ENCODE data around the gene SPTBN1. TPM values are rescaled to one million over a fixed set of nuclear protein-coding genes. Genes with fewer than 3 reads are reported as not detected.
"Not testable (repeated sequence)": the region's sequence is repeated elsewhere in the genome, so short reads cannot be mapped to it uniquely, and the experiment has no call there.

Gene SPTBN1
- total RNA-seq, 1 donor from 2014 or later = 108 TPM

- ATAC-seq (no peak), DNase-seq (ENCODE audit: low spot score) (no peak)
Observed at GRCh38 chr2:54499661-54500060, 43.5 kb downstream of the SPTBN1 start.

GRCh38 chr2:54500404-54501205 is 44.5 kb downstream of the SPTBN1 start:
- DNase-seq (ENCODE audit: low spot score) (no peak), ATAC-seq (no peak)

- ATAC-seq = no peak
Observed at GRCh38 chr2:54502731-54503130, 46.6 kb downstream of the SPTBN1 start.

GRCh38 chr2:54503192-54503591 is 47.1 kb downstream of the SPTBN1 start:
- ATAC-seq (peak; percentile 82), DNase-seq (ENCODE audit: low spot score) (no peak)

More at GRCh38 chr2:54502731-54503130, 46.6 kb downstream of the SPTBN1 start:
- DNase-seq (ENCODE audit: low spot score) = no peak

- DNase-seq (ENCODE audit: low spot score) (no peak), ATAC-seq (no peak)
Observed at GRCh38 chr2:54503828-54504227, 47.7 kb downstream of the SPTBN1 start.

GRCh38 chr2:54504866-54505265 is 48.7 kb downstream of the SPTBN1 start:
- ATAC-seq (no peak), DNase-seq (ENCODE audit: low spot score) (no peak)

- ATAC-seq (no peak), DNase-seq (ENCODE audit: low spot score) (no peak)
Observed at GRCh38 chr2:54508541-54508940, 52.4 kb downstream of the SPTBN1 start.

- DNase-seq (ENCODE audit: low spot score); ATAC-seq: not testable (repeated sequence)
Observed at GRCh38 chr2:54509043-54509442, 52.9 kb downstream of the SPTBN1 start.

GRCh38 chr2:54510916-54511315 is 54.8 kb downstream of the SPTBN1 start:
- DNase-seq (ENCODE audit: low spot score) (no peak), ATAC-seq (no peak)

GRCh38 chr2:54512183-54512582 is 56.1 kb downstream of the SPTBN1 start:
- ATAC-seq (peak; percentile 35), DNase-seq (ENCODE audit: low spot score) (no peak)

GRCh38 chr2:54512663-54513362 is 56.7 kb downstream of the SPTBN1 start:
- ATAC-seq = peak; percentile 84
- no peak for DNase-seq (ENCODE audit: low spot score)

- no peak for ATAC-seq
- no peak for DNase-seq (ENCODE audit: low spot score)
Observed at GRCh38 chr2:54513363-54513715, 57.2 kb downstream of the SPTBN1 start.

- no peak for ATAC-seq
Observed at GRCh38 chr2:54514822-54515569, 58.9 kb downstream of the SPTBN1 start.

GRCh38 chr2:54516842-54517241 is 60.7 kb downstream of the SPTBN1 start:
- no peak for DNase-seq (ENCODE audit: low spot score)
- no peak for ATAC-seq

More at GRCh38 chr2:54514822-54515569, 58.9 kb downstream of the SPTBN1 start:
- DNase-seq (ENCODE audit: low spot score) = no peak

GRCh38 chr2:54518016-54518415 is 61.9 kb downstream of the SPTBN1 start:
- not testable (repeated sequence) for ATAC-seq; DNase-seq (ENCODE audit: low spot score)

GRCh38 chr2:54518430-54518829 is 62.3 kb downstream of the SPTBN1 start:
- ATAC-seq (no peak), DNase-seq (ENCODE audit: low spot score) (no peak)

GRCh38 chr2:54519841-54520459 is 63.8 kb downstream of the SPTBN1 start:
- ATAC-seq = no peak
- no peak for DNase-seq (ENCODE audit: low spot score)

- DNase-seq (ENCODE audit: low spot score) (no peak), ATAC-seq (no peak)
Observed at GRCh38 chr2:54520687-54521086, 64.6 kb downstream of the SPTBN1 start.

GRCh38 chr2:54522624-54523281 is 66.6 kb downstream of the SPTBN1 start:
- DNase-seq (ENCODE audit: low spot score) = peak; percentile 68
- peak; percentile 99 for ATAC-seq

GRCh38 chr2:54523324-54523959 is 67.3 kb downstream of the SPTBN1 start:
- no peak for ATAC-seq
- no peak for DNase-seq (ENCODE audit: low spot score)
